A204.1 (cell line): ENCODE results near the gene OR4K13.

Experiments
- FAIRE-seq: peaks from 2 replicates; lab custom pipeline; 2012; peaks lifted over from hg19 to GRCh38; lab: Jason Lieb, UNC

The OR4K13 gene

GRCh38 chr14:20035938-20036337, at the start of gene OR4K13:
Gene OR4K13 (minus strand): TSS chr14:20036038. CDS start chr14:20034758, 1,280 bp downstream.
- FAIRE-seq, result no peak

- FAIRE-seq, result no peak
These were observed 23.9 kb upstream of the OR4K13 start, which contains the start of gene OR4L1 for GRCh38 chr14:20059745-20060144. Gene OR4L1 (plus strand): TSS chr14:20060045. CDS start chr14:20060045, 0 bp downstream.

GRCh38 chr14:20048202-20048601, 12.4 kb upstream of the OR4K13 start:
- FAIRE-seq, result no peak

- no peak for FAIRE-seq
These were observed 8.4 kb upstream of the OR4K13 start for GRCh38 chr14:20044243-20044642.

- no peak for FAIRE-seq
These were observed 389 bp downstream of the OR4K13 start for GRCh38 chr14:20035449-20035848.

GRCh38 chr14:20031058-20031457, 4.8 kb downstream of the OR4K13 start:
- no peak for FAIRE-seq

- FAIRE-seq, result no peak
These were observed 16.5 kb downstream of the OR4K13 start, which contains the start of gene OR4K14 for GRCh38 chr14:20019257-20019865. Gene OR4K14 (minus strand): TSS chr14:20019307. CDS start chr14:20015193, 4,114 bp downstream.

GRCh38 chr14:20008156-20008555, 27.7 kb downstream of the OR4K13 start:
- FAIRE-seq, result no peak

- no peak for FAIRE-seq
These were observed 33.5 kb downstream of the OR4K13 start for GRCh38 chr14:20002319-20002718.

GRCh38 chr14:20001863-20002262, 34.0 kb downstream of the OR4K13 start, which contains the start of gene OR4Q2:
Gene OR4Q2 (plus strand): TSS chr14:20002163.
- FAIRE-seq, result no peak

GRCh38 chr14:19993438-19993837, 42.4 kb downstream of the OR4K13 start:
- FAIRE-seq, result no peak
